Liver (tissue), 3 donors: ENCODE results near the gene CDK16.

ENCODE experiments used
- CTCF ChIP-seq: fragments of 150-350 bp; IDR thresholded peaks from 2 replicates; pipeline ENCODE4 v1.5.1; 2017; ENCODE audit warnings: improper control_type of control experiment, low read depth, low read length; ENCODE audit not compliant: missing input control
- EGR1 ChIP-seq, 2 donors: IDR thresholded peaks; 2 replicates each; pipeline ENCODE4 v1.6.1; 2016 to 2018; ENCODE audit warnings: antibody characterized with exemption in 2 of 2, low read depth in 2 of 2
- MAX ChIP-seq: IDR thresholded peaks from 2 replicates; pipeline ENCODE4 v1.6.1; 2016; ENCODE audit warnings: antibody characterized with exemption
- donor health status: healthy.
- donor health status: healthy.

GRCh38 chrX:47191331-47191730 lies 27.1 kb upstream of the CDK16 start:
- TF ChIP-seq CTCF (no peak), MAX (no peak), EGR1 (IDR thresholded peaks at IDR 0.05; ENCODE audit: low read depth in 2 of 2) (no peak)
